Endodermal cell (in vitro differentiated cells): ENCODE results near the gene KCNQ5. TPM values are rescaled to one million over a fixed set of nuclear protein-coding genes. Genes with fewer than 3 reads are reported as not detected.

ENCODE experiments used
- DNase-seq: peaks from one replicate; pipeline ENCODE4 v3.0.0-alpha.2; 2017
- H3K27ac ChIP-seq: 2 replicates; pipeline ENCODE4 v1.5.1; 2013; ENCODE audit warnings: mild to moderate bottlenecking, low read depth, low read length, moderate library complexity
- H3K27me3 ChIP-seq: 2 replicates; pipeline ENCODE4 v1.6.1; 2013; ENCODE audit warnings: mild to moderate bottlenecking, low read length, moderate library complexity; ENCODE audit not compliant: insufficient read depth, control insufficient read depth, poor library complexity, severe bottlenecking
- H3K36me3 ChIP-seq: 2 replicates; pipeline ENCODE4 v1.7.0; 2013; ENCODE audit warnings: mild to moderate bottlenecking, low read length, moderate library complexity; ENCODE audit not compliant: control insufficient read depth, insufficient read depth
- H3K4me1 ChIP-seq: one replicate; pipeline ENCODE4 v1.7.0; 2013; ENCODE audit warnings: low read length; ENCODE audit not compliant: control insufficient read depth, insufficient read depth
- H3K4me3 ChIP-seq: 2 replicates; pipeline ENCODE4 v1.5.1; 2013; ENCODE audit warnings: mild to moderate bottlenecking, low read length, moderate library complexity
- H3K9ac ChIP-seq: 2 replicates; pipeline ENCODE4 v1.6.1; 2013; ENCODE audit warnings: mild to moderate bottlenecking, low read length, moderate library complexity; ENCODE audit not compliant: poor library complexity, severe bottlenecking; ENCODE audit errors: extremely low read depth
- H3K9me3 ChIP-seq: 2 replicates; pipeline ENCODE4 v1.6.1; 2013; ENCODE audit warnings: mild to moderate bottlenecking, low read length, moderate library complexity; ENCODE audit not compliant: control insufficient read depth
- H3K27ac Mint-ChIP-seq: 2 replicates; pipeline ENCODE4 v1.8.0; 2020; ENCODE audit warnings: mixed read lengths
- H3K27me3 Mint-ChIP-seq: 2 replicates; pipeline ENCODE4 v1.8.0; 2021; ENCODE audit warnings: mild to moderate bottlenecking, mixed read lengths; ENCODE audit not compliant: insufficient read depth
- H3K36me3 Mint-ChIP-seq: 2 replicates; pipeline ENCODE4 v1.8.0; 2020; ENCODE audit warnings: low read depth, mixed read lengths
- H3K4me1 Mint-ChIP-seq: 2 replicates; pipeline ENCODE4 v1.8.0; 2020; ENCODE audit warnings: mixed read lengths
- H3K4me3 Mint-ChIP-seq: 2 replicates; pipeline ENCODE4 v1.8.0; 2020; ENCODE audit warnings: mild to moderate bottlenecking, moderate library complexity, mixed read lengths
- H3K9me3 Mint-ChIP-seq: 2 replicates; pipeline ENCODE4 v1.8.0; 2020; ENCODE audit warnings: mild to moderate bottlenecking, mixed read lengths
- CTCF ChIP-seq: fragments of 200-600 bp; sonication (generic); conservative IDR thresholded peaks from 2 replicates; pipeline ENCODE4 v1.5.0; 2021; ENCODE audit warnings: antibody characterized with exemption, mild to moderate bottlenecking
- WGBS, 2 experiments: methylation state at CpG; one replicate each; pipeline versions ENCODE4 v1.1.5 to v1.1.7; 2013; ENCODE audit warnings: missing lambda C conversion rate in 2 of 2, mixed read lengths in 1 of 2; ENCODE audit not compliant: insufficient coverage in 1 of 2, insufficient read length in 1 of 2; 5-methylcytosine and 5-hydroxymethylcytosine counted together
- total RNA-seq, 2 donors: library from RNA; stranded (reverse); fragmentation: NEBNext Ultra II Directional in 1 of 2; extraction: Animal tissue kit (Norgen Biotek cat#: 25700) in 1 of 2; gene quantifications; 2 replicates in 1 of 2; 3 replicates in 1 of 2; pipeline ENCODE4 v1.2.1, GENCODE V29; 2021

KCNQ5 gene
- total RNA-seq, 2 donors from 2014 or later = 2.4 to 8.3 TPM

DNA sequence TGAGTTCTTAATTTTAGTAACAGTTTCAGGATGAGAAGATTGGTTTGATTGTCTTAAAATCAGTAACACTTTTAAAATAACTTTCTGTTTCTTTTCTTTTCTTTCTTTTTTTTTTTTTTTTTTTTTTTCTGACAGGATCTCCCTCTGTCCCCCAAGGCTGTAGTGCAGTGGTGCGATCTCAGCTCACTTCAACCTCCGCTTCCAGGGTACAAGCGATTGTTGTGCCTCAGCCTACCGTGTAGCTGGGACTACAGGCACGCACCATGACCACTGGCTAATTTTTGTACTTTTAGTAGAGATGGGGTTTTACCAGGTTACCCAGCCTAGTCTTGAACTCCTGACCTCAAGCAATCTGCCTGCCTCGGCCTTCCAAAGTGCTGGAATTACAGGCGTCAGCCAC, 33.7 kb upstream of the KCNQ5 start:
- H3K36me3 Mint-ChIP-seq = no peaks in the 10 kb centered on the region
- H3K4me1 Mint-ChIP-seq = no peaks in the 10 kb centered on the region
- no peak overlapping the region for H3K27ac Mint-ChIP-seq
- no peak for DNase-seq
- no peak overlapping the region for H3K4me3 Mint-ChIP-seq
- Histone ChIP-seq H3K4me3 (no peak overlapping the region), H3K9me3 (no peaks in the 10 kb centered on the region), H3K27me3 (no peaks in the 10 kb centered on the region), H3K36me3 (no peaks in the 10 kb centered on the region), H3K9ac (no peak overlapping the region), H3K27ac (no peak overlapping the region), H3K4me1 (no peaks in the 10 kb centered on the region)
- 83 to 95% methylated on average over 5 to 7 of the region's 7 CpGs for WGBS, 2 experiments
- H3K27me3 Mint-ChIP-seq = no peaks in the 10 kb centered on the region
- TF ChIP-seq CTCF = no peak
- no peaks in the 10 kb centered on the region for H3K9me3 Mint-ChIP-seq

DNA sequence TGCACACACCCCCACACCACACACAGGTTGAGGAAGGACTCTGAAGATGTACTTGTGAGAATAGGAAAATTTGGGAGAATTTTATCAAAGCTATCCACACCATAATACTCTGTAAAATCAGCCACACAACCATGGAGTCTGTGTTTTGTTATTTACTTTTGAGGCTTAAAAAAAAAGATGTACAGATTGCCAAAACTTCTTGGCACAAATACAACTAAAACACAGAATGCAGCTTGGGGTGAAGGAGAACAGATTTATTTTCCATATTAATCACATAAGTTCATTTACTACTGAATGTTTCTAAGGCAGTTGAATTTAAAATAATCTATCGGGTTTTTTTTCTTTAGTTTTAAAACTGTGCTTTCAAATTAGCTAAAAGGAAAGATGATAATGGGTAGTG, 32.8 kb upstream of the KCNQ5 start:
- Histone ChIP-seq H3K4me1 (no peaks in the 10 kb centered on the region), H3K36me3 (no peaks in the 10 kb centered on the region), H3K9ac (no peak overlapping the region), H3K27ac (no peak overlapping the region), H3K4me3 (no peak overlapping the region), H3K9me3 (no peaks in the 10 kb centered on the region), H3K27me3 (no peaks in the 10 kb centered on the region)
- Mint-ChIP-seq H3K4me3 (no peak overlapping the region), H3K36me3 (no peaks in the 10 kb centered on the region), H3K27me3 (no peaks in the 10 kb centered on the region), H3K9me3 (no peaks in the 10 kb centered on the region), H3K27ac (no peak overlapping the region), H3K4me1 (no peaks in the 10 kb centered on the region)
- no peak for TF ChIP-seq CTCF
- DNase-seq = no peak
- WGBS, 2 experiments = 96% methylated on average over 1 of the region's 1 CpG; no CpG with 5 or more reads in 1 of the 2 experiments

- Histone ChIP-seq H3K27me3 (no peaks in the 10 kb centered on the region), H3K36me3 (no peaks in the 10 kb centered on the region), H3K4me3 (no peak overlapping the region), H3K27ac (no peak overlapping the region), H3K4me1 (no peaks in the 10 kb centered on the region), H3K9ac (no peak overlapping the region), H3K9me3 (peaks cover 5% of the 10 kb centered on the region)
- 94% methylated on average over 3 of the region's 3 CpGs; no CpG with 5 or more reads in 1 of the 2 experiments for WGBS, 2 experiments
- Mint-ChIP-seq H3K27ac (peak overlapping the region; percentile 49), H3K4me1 (peaks cover 7% of the 10 kb centered on the region), H3K9me3 (no peaks in the 10 kb centered on the region), H3K27me3 (no peaks in the 10 kb centered on the region), H3K4me3 (no peak overlapping the region), H3K36me3 (no peaks in the 10 kb centered on the region)
- no peak for TF ChIP-seq CTCF
- no peak for DNase-seq
These were observed 26.1 kb upstream of the KCNQ5 start for GRCh38 chr6:72595812-72596211.
